A549 (cell line): ENCODE measurements around the gene ACVR2B. TPM values are rescaled to one million over a fixed set of nuclear protein-coding genes. Genes with fewer than 3 reads are reported as not detected.

Experiments used
- ATAC-seq, 2 experiments: fragments of 200-7000 bp in 1 of 2; fragments of >200 bp in 1 of 2; cut with Nextera tagmentation in 1 of 2; cut with Tn5 transposase in 1 of 2; 3 replicates each; pipeline versions ENCODE4 v1.8.0 to v1.9.1; 2018 to 2020; ENCODE audit warnings: mild to moderate bottlenecking in 1 of 2, moderate library complexity in 1 of 2
- CTCF ChIA-PET: fragments of 300-600 bp; sonication (Branson Sonifier 250); formaldehyde crosslinking; extraction: SDS; loops from one replicate; lab custom pipeline; 2021; ENCODE audit warnings: antibody characterized with exemption, inconsistent platforms; lab: Yijun Ruan, JAX
- POLR2A ChIA-PET: fragments of 350-600 bp; formaldehyde crosslinking; extraction: SDS; loops from one replicate; lab custom pipeline; 2021; ENCODE audit warnings: antibody characterized with exemption, inconsistent platforms; lab: Yijun Ruan, JAX
- DNase-seq, 2 experiments: peaks; one replicate each; pipeline versions ENCODE4 v3.0.0 to v3.0.0-alpha.2; 2011 to 2016; ENCODE audit warnings: low read depth in 1 of 2, low spot score in 1 of 2
- FAIRE-seq: peaks from 2 replicates; lab custom pipeline; 2011; peaks lifted over from hg19 to GRCh38; lab: Jason Lieb, UNC
- H3K27ac ChIP-seq, 2 experiments: fragments of >200 bp; sonication (Bioruptor Twin); formaldehyde crosslinking; 3 replicates each; pipeline ENCODE4 v1.5.1; 2016 to 2017
- H3K4me1 ChIP-seq: fragments of >200 bp; sonication (Bioruptor Twin); formaldehyde crosslinking; 3 replicates; pipeline ENCODE4 v1.6.1; 2016
- H3K4me2 ChIP-seq: fragments of >200 bp; sonication (Bioruptor Twin); formaldehyde crosslinking; 3 replicates; pipeline ENCODE4 v1.6.1; 2016
- H3K4me3 ChIP-seq: fragments of >200 bp; sonication (Bioruptor Twin); formaldehyde crosslinking; 3 replicates; pipeline ENCODE4 v1.5.1; 2016
- H3K9me3 ChIP-seq: fragments of >200 bp; sonication (Bioruptor Twin); formaldehyde crosslinking; 3 replicates; pipeline ENCODE4 v1.6.1; 2016
- CBX8 ChIP-seq: fragments of 200-600 bp; sonication (generic); IDR thresholded peaks from 2 replicates; pipeline ENCODE4 v1.6.1; 2016
- E2F6 ChIP-seq: IDR thresholded peaks from 2 replicates; pipeline ENCODE4 v1.6.1; 2012; ENCODE audit warnings: low read depth, borderline replicate concordance
- EHMT2 ChIP-seq: fragments of 200-600 bp; sonication (generic); IDR thresholded peaks from 2 replicates; pipeline ENCODE4 v1.6.1; 2016; ENCODE audit warnings: antibody characterized with exemption, low read depth, mild to moderate bottlenecking, moderate library complexity
- ELK1 ChIP-seq: fragments of 150-350 bp; IDR thresholded peaks from 2 replicates; pipeline ENCODE4 v1.6.1; 2014; ENCODE audit warnings: low read depth, mild to moderate bottlenecking, low read length
- FOSB ChIP-seq: fragments of 250-450 bp; sonication (Bioruptor Pico); IDR thresholded peaks from 2 replicates; pipeline ENCODE4 v1.5.0; 2020; ENCODE audit warnings: mild to moderate bottlenecking, moderate library complexity
- HMGXB4 ChIP-seq: fragments of 250-450 bp; sonication (Bioruptor Pico); IDR thresholded peaks from 2 replicates; pipeline ENCODE4 v1.5.0; 2021; ENCODE audit warnings: mild to moderate bottlenecking, moderate library complexity, borderline replicate concordance
- HOXA7 ChIP-seq: fragments of 250-450 bp; sonication (Bioruptor Pico); IDR thresholded peaks from 2 replicates; pipeline ENCODE4 v1.5.0; 2020; ENCODE audit warnings: mild to moderate bottlenecking, moderate library complexity
- JUNB ChIP-seq: fragments of >200 bp; sonication (Bioruptor Twin); formaldehyde crosslinking; IDR thresholded peaks from 2 replicates; pipeline ENCODE4 v1.6.1; 2016
- MAZ ChIP-seq: fragments of 150-350 bp; IDR thresholded peaks from 2 replicates; pipeline ENCODE4 v1.6.1; 2014; ENCODE audit warnings: antibody characterized with exemption, low read depth, low read length, borderline replicate concordance
- NFE2L2 ChIP-seq: fragments of 150-350 bp; conservative IDR thresholded peaks from 2 replicates; pipeline ENCODE4 v1.6.1; 2014; ENCODE audit warnings: low read length
- RAD21 ChIP-seq, 2 experiments: fragments of >200 bp in 1 of 2; sonication (Bioruptor Twin) in 1 of 2; formaldehyde crosslinking in 1 of 2; IDR thresholded peaks in 1 of 2; conservative IDR thresholded peaks in 1 of 2; 2 replicates in 1 of 2; 3 replicates in 1 of 2; pipeline ENCODE4 v1.6.1; 2012 to 2018; ENCODE audit warnings: inconsistent platforms in 1 of 2
- SREBF2 ChIP-seq: fragments of 450-650 bp; IDR thresholded peaks from 2 replicates; pipeline ENCODE4 v1.6.1; 2014; ENCODE audit warnings: mild to moderate bottlenecking, moderate library complexity
- ZNF302 ChIP-seq: fragments of 250-450 bp; sonication (Bioruptor Pico); IDR thresholded peaks from 2 replicates; pipeline ENCODE4 v1.9.0; 2021; ENCODE audit warnings: inconsistent platforms, mild to moderate bottlenecking, moderate library complexity
- whole genome bisulfite sequencing: methylation state at CpG from one replicate; pipeline ENCODE4 v1.1.6; 2017; ENCODE audit errors: missing lambda C conversion rate; 5-methylcytosine and 5-hydroxymethylcytosine counted together
- polyA plus RNA-seq, 4 experiments: library from polyadenylated mRNA; depleted of rRNA in 3 of 4; stranded (reverse); fragments of >200 nt; fragmentation: RNase III in 1 of 4; extraction: RNeasy Plus Mini Kit Qiagen cat#74134 plus additional on column Dnase treatment in 1 of 4; gene quantifications; 2 replicates in 3 of 4; 3 replicates in 1 of 4; pipeline ENCODE4 v1.2.3, GENCODE V29; 2011 to 2017
- TF ChIP-seq, protein P1 (sequence below): fragments of 250-450 bp; sonication (Bioruptor Pico); IDR thresholded peaks from 2 replicates; pipeline ENCODE4 v1.5.0; 2020; ENCODE audit warnings: low read depth, mild to moderate bottlenecking, moderate library complexity
- TF ChIP-seq, protein P2 (sequence below): fragments of 450-650 bp; IDR thresholded peaks from 2 replicates; pipeline ENCODE4 v1.6.1; 2014; ENCODE audit warnings: antibody characterized with exemption

ACVR2B gene
- polyA plus RNA-seq, 2 of the 4 experiments (the other 2 are of a cell fraction), result 1.2 to 2.8 TPM

- DNase-seq (no peak), FAIRE-seq (no peak), ATAC-seq (no peak)
- ChIA-PET POLR2A (no interaction called here), CTCF (interaction anchor here (1.2 kb wide), 1 partner anchor 19 kb away, joined by 4 read pairs; no protein-coding TSS in a partner anchor)
- TF ChIP-seq CBX8 (no peak), HOXA7 (CRISPR knock-in tag) (no peak), NFE2L2 (no peak), JUNB (no peak), EHMT2 (no peak)
- TF ChIP-seq, protein P1, sequence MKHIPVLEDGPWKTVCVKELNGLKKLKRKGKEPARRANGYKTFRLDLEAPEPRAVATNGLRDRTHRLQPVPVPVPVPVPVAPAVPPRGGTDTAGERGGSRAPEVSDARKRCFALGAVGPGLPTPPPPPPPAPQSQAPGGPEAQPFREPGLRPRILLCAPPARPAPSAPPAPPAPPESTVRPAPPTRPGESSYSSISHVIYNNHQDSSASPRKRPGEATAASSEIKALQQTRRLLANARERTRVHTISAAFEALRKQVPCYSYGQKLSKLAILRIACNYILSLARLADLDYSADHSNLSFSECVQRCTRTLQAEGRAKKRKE (CRISPR knock-in tag), result no peak
- WGBS, result 84% methylated on average over 12 of the region's 12 CpGs
- Histone ChIP-seq H3K9me3 (peaks cover 5% of the 10 kb centered on the region; the same call in 1 of the 3 replicates), H3K4me1 (peaks cover 5% of the 10 kb centered on the region; the same call in 2 of the 3 replicates), H3K4me2 (no peak overlapping the region), H3K4me3 (no peak overlapping the region), H3K27ac (no peak overlapping the region)
Measured at GRCh38 chr3:38460377-38461270, 6.9 kb downstream of the ACVR2B start.

- DNase-seq (no peak), FAIRE-seq (no peak), ATAC-seq (no peak)
- H3K27ac ChIP-seq, result no peak overlapping the region
- ChIA-PET CTCF (interaction anchor here (0.5 to 1.5 kb wide), 4 partner anchors 14 to 620 kb away, joined by 3 to 5 read pairs (median 4); partner anchors contain the start of gene XYLB), POLR2A (interaction anchor here (0.9 kb wide), 1 partner anchor 12 kb away, joined by 3 read pairs; the partner anchor contains the start of gene ACVR2B)
- peaks cover 32% of the 10 kb centered on the region for H3K9me3 ChIP-seq
- H3K4me1 ChIP-seq, result no peaks in the 10 kb centered on the region
- TF ChIP-seq ELK1 (no peak), SREBF2 (no peak), HMGXB4 (CRISPR knock-in tag) (no peak), FOSB (CRISPR knock-in tag) (no peak), E2F6 (no peak), EHMT2 (no peak), MAZ (no peak), ZNF302 (CRISPR knock-in tag) (no peak), RAD21 (conservative IDR thresholded peaks at IDR 0.05 in 1 of 2, IDR thresholded peaks at IDR 0.05 in 1 of 2) (no peak)
- TF ChIP-seq, protein P2, sequence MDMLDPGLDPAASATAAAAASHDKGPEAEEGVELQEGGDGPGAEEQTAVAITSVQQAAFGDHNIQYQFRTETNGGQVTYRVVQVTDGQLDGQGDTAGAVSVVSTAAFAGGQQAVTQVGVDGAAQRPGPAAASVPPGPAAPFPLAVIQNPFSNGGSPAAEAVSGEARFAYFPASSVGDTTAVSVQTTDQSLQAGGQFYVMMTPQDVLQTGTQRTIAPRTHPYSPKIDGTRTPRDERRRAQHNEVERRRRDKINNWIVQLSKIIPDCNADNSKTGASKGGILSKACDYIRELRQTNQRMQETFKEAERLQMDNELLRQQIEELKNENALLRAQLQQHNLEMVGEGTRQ, result no peak
- TF ChIP-seq, protein P1 (CRISPR knock-in tag), result no peak
- WGBS, result 92% methylated on average over 1 of the region's 1 CpG
- no peak overlapping the region for H3K4me3 ChIP-seq
- no peak overlapping the region for H3K4me2 ChIP-seq
Measured at GRCh38 chr3:38465588-38466154, 12.0 kb downstream of the ACVR2B start.
